Nephron (organoid): ENCODE results near the gene POU2F3.

Experiments used
- H3K27ac Mint-ChIP-seq, 3 experiments: 2 replicates each; pipeline ENCODE4 v1.8.0; 2020; ENCODE audit warnings: mixed read lengths in 3 of 3, mild to moderate bottlenecking in 2 of 3, moderate library complexity in 1 of 3
- H3K27me3 Mint-ChIP-seq: 2 replicates; pipeline ENCODE4 v1.8.0; 2021; ENCODE audit warnings: low read depth, mild to moderate bottlenecking, moderate library complexity, mixed read lengths
- H3K36me3 Mint-ChIP-seq: 2 replicates; pipeline ENCODE4 v1.8.0; 2020; ENCODE audit warnings: low read depth, mixed read lengths
- H3K4me1 Mint-ChIP-seq: 2 replicates; pipeline ENCODE4 v1.8.0; 2020; ENCODE audit warnings: mixed read lengths
- H3K4me3 Mint-ChIP-seq, 3 experiments: 2 replicates each; pipeline ENCODE4 v1.8.0; 2020; ENCODE audit warnings: mild to moderate bottlenecking in 3 of 3, mixed read lengths in 3 of 3, moderate library complexity in 2 of 3
- H3K9me3 Mint-ChIP-seq: 2 replicates; pipeline ENCODE4 v1.8.0; 2020; ENCODE audit warnings: mixed read lengths
- CTCF ChIP-seq, 3 experiments: fragments of 200-600 bp; sonication (generic); IDR thresholded peaks; one replicate each; pipeline ENCODE4 v1.5.0; 2021; ENCODE audit warnings: antibody characterized with exemption in 3 of 3; ENCODE audit not compliant: unreplicated experiment in 3 of 3

The POU2F3 gene

GRCh38 chr11:120228794-120229384 lies 11.1 kb upstream of the POU2F3 start:
- H3K36me3 Mint-ChIP-seq = peaks cover 33% of the 10 kb centered on the region
- H3K27ac Mint-ChIP-seq = no peak overlapping the region
- peaks cover 21% of the 10 kb centered on the region for H3K4me1 Mint-ChIP-seq
- H3K4me3 Mint-ChIP-seq = no peak overlapping the region
- H3K9me3 Mint-ChIP-seq = no peaks in the 10 kb centered on the region
- TF ChIP-seq CTCF (IDR thresholded peaks at IDR 0.05; ENCODE audit: unreplicated experiment in 3 of 3) = peak in 1 of 3 experiments; percentile 12
- H3K27me3 Mint-ChIP-seq = peaks cover 23% of the 10 kb centered on the region

- Mint-ChIP-seq H3K27me3 (peaks cover 28% of the 10 kb centered on the region), H3K4me1 (peaks cover 14% of the 10 kb centered on the region), H3K36me3 (peaks cover 33% of the 10 kb centered on the region), H3K27ac (peak overlapping the region in 2 of 3 experiments; percentile 0 to 17), H3K9me3 (no peaks in the 10 kb centered on the region), H3K4me3 (no peak overlapping the region)
- peak; percentile 84 to 86 (median 86) for TF ChIP-seq CTCF (IDR thresholded peaks at IDR 0.05; ENCODE audit: unreplicated experiment in 3 of 3)
These were observed 10.2 kb upstream of the POU2F3 start for GRCh38 chr11:120229451-120230424.

GRCh38 chr11:120230433-120231071 lies 9.4 kb upstream of the POU2F3 start:
- no peak overlapping the region for H3K4me3 Mint-ChIP-seq
- H3K27ac Mint-ChIP-seq = no peak overlapping the region
- peaks cover 6% of the 10 kb centered on the region for H3K4me1 Mint-ChIP-seq
- H3K27me3 Mint-ChIP-seq = peaks cover 34% of the 10 kb centered on the region
- no peak for TF ChIP-seq CTCF (IDR thresholded peaks at IDR 0.05; ENCODE audit: unreplicated experiment in 3 of 3)
- H3K9me3 Mint-ChIP-seq = no peaks in the 10 kb centered on the region
- H3K36me3 Mint-ChIP-seq = peaks cover 28% of the 10 kb centered on the region

GRCh38 chr11:120231963-120232362 lies 8.0 kb upstream of the POU2F3 start:
- H3K4me3 Mint-ChIP-seq = no peak overlapping the region
- peaks cover 49% of the 10 kb centered on the region for H3K27me3 Mint-ChIP-seq
- TF ChIP-seq CTCF (IDR thresholded peaks at IDR 0.05; ENCODE audit: unreplicated experiment in 3 of 3) = no peak
- no peak overlapping the region for H3K27ac Mint-ChIP-seq
- no peaks in the 10 kb centered on the region for H3K9me3 Mint-ChIP-seq
- no peaks in the 10 kb centered on the region for H3K4me1 Mint-ChIP-seq
- peaks cover 17% of the 10 kb centered on the region for H3K36me3 Mint-ChIP-seq

GRCh38 chr11:120233207-120233803 lies 6.6 kb upstream of the POU2F3 start:
- Mint-ChIP-seq H3K36me3 (peaks cover 6% of the 10 kb centered on the region), H3K4me3 (no peak overlapping the region), H3K27ac (no peak overlapping the region), H3K9me3 (no peaks in the 10 kb centered on the region), H3K4me1 (no peaks in the 10 kb centered on the region), H3K27me3 (peaks cover 57% of the 10 kb centered on the region)
- no peak for TF ChIP-seq CTCF (IDR thresholded peaks at IDR 0.05; ENCODE audit: unreplicated experiment in 3 of 3)
